Stimulated activated CD4-positive, alpha-beta T cell treated with anti-CD3 and anti-CD28 coated beads, Interleukin-15, amount 100 ng/mL, for 1 hour (primary cell): ENCODE results near the gene PACS1.

Experiments
- DNase-seq, 2 donors: peaks; one replicate each; pipeline ENCODE4 v3.0.0-alpha.2; 2020; ENCODE audit warnings: low read depth in 1 of 2, low spot score in 1 of 2

Gene PACS1

GRCh38 chr11:66282468-66283455 is 212.7 kb downstream of the PACS1 start:
- DNase-seq: peak; percentile 96 to 99

GRCh38 chr11:66283461-66284105 is 213.5 kb downstream of the PACS1 start:
- no peak for DNase-seq

GRCh38 chr11:66284526-66285078 is 214.5 kb downstream of the PACS1 start:
- no peak for DNase-seq

- DNase-seq: no peak
These were observed 215.3 kb downstream of the PACS1 start for GRCh38 chr11:66285250-66285947.

- DNase-seq: no peak
These were observed 216.6 kb downstream of the PACS1 start for GRCh38 chr11:66286699-66287098.

- DNase-seq: no peak
These were observed 217.3 kb downstream of the PACS1 start for GRCh38 chr11:66287211-66287888.

- DNase-seq: no peak
These were observed 218.0 kb downstream of the PACS1 start for GRCh38 chr11:66287889-66288670.

- peak; percentile 94 to 96 for DNase-seq
These were observed 218.8 kb downstream of the PACS1 start, which contains the start of gene YIF1A for GRCh38 chr11:66288671-66289547. TSS of gene YIF1A (minus strand) at chr11:66289143. CDS start at chr11:66288985, 158 bp downstream.

GRCh38 chr11:66289548-66290329 is 219.7 kb downstream of the PACS1 start:
- DNase-seq: peak in 1 of 2 donors; percentile 70

GRCh38 chr11:66290330-66290621 is 220.2 kb downstream of the PACS1 start:
- no peak for DNase-seq

GRCh38 chr11:66291303-66291705 is 221.2 kb downstream of the PACS1 start:
- no peak for DNase-seq

- no peak for DNase-seq
These were observed 221.9 kb downstream of the PACS1 start, which contains the start of gene TMEM151A for GRCh38 chr11:66291706-66292542. TSS of gene TMEM151A (plus strand) at chr11:66291894. CDS start at chr11:66292014, 120 bp downstream.

- DNase-seq: no peak
These were observed 222.7 kb downstream of the PACS1 start for GRCh38 chr11:66292543-66293332.

- DNase-seq: no peak
These were observed 223.3 kb downstream of the PACS1 start for GRCh38 chr11:66293352-66293751.

GRCh38 chr11:66293777-66294625 is 223.9 kb downstream of the PACS1 start:
- DNase-seq: no peak
